Psoas muscle (tissue), 8 donors: ENCODE data around the gene UBE3A. TPM values are rescaled to one million over a fixed set of nuclear protein-coding genes. Genes with fewer than 3 reads are reported as not detected.
"Not testable (repeated sequence)": the region's sequence is repeated elsewhere in the genome, so short reads cannot be mapped to it uniquely, and the experiment has no call there.

Experiments
- ATAC-seq, 4 donors: fragments of 200-7000 bp; cut with Tn5 transposase; one replicate each; pipeline ENCODE4 v1.9.1; 2020; ENCODE audit warnings: moderate library complexity in 3 of 4, mild to moderate bottlenecking in 2 of 4
- DNase-seq, 2 donors: peaks; one replicate each; pipeline ENCODE4 v3.0.0-alpha.2; 2020
- H3K27ac ChIP-seq: fragments of 200-600 bp; one replicate; pipeline ENCODE4 v1.8.0; 2022
- H3K27me3 ChIP-seq, 3 donors: fragments of 200-600 bp in 1 of 3; one replicate each; pipeline versions ENCODE4 v1.6.1 to v1.8.0; 2013 to 2022; ENCODE audit warnings: low read length in 2 of 3, mild to moderate bottlenecking in 2 of 3, moderate library complexity in 1 of 3; ENCODE audit not compliant: insufficient read depth in 3 of 3
- H3K36me3 ChIP-seq, 2 donors: fragments of 200-600 bp in 1 of 2; one replicate each; pipeline versions ENCODE4 v1.6.1 to v1.8.0; 2013 to 2022; ENCODE audit warnings: low read depth in 1 of 2, mild to moderate bottlenecking in 1 of 2, moderate library complexity in 1 of 2; ENCODE audit not compliant: insufficient read depth in 1 of 2
- H3K4me1 ChIP-seq: fragments of 200-600 bp; one replicate; pipeline ENCODE4 v1.8.0; 2022
- H3K4me3 ChIP-seq: fragments of 200-600 bp; one replicate; pipeline ENCODE4 v1.8.0; 2022; ENCODE audit warnings: mild to moderate bottlenecking
- H3K9me3 ChIP-seq: fragments of 200-600 bp; one replicate; pipeline ENCODE4 v1.8.0; 2022
- WGBS, 3 donors: extraction: QIAGEN DNeasy Blood & Tissue Kit; methylation state at CpG; one replicate each; pipeline versions ENCODE4 v1.1.6 to v1.1.7; 2013; 5-methylcytosine and 5-hydroxymethylcytosine counted together
- intact Hi-C, 2 donors: fragments of 100-400 bp; cut with DNase I; formaldehyde crosslinking; loops; one replicate each; pipeline versions ENCODE4 v1.11.0 to v1.14.2; 2022
- polyA plus RNA-seq, 3 donors: library from polyadenylated mRNA; stranded (reverse); fragments of 200-250 nt; gene quantifications; one replicate each; pipeline ENCODE4 v1.2.3, GENCODE V29; 2013
- total RNA-seq, 4 donors: library from RNA; stranded (reverse); fragmentation: NEBNext Ultra II Directional in 2 of 4; extraction: Animal tissue kit (Norgen Biotek cat#: 25700) in 2 of 4; gene quantifications; one replicate each; pipeline versions ENCODE4 v1.2.1 to v1.2.4, GENCODE V29; 2021 to 2023
- TF ChIP-seq, protein P1 (sequence below): fragments of 200-600 bp; IDR thresholded peaks from one replicate; pipeline ENCODE4 v1.8.0; 2022; ENCODE audit warnings: antibody characterized with exemption
- donor health status: healthy with polysubstance abuse.
- donor health status: DM: no; HTN: no; CAD: no; lungs with moderate emphysema.
- donor health status: Bipolar disorder and iron deficiency.
- donor health status: healthy.
- donor health status: DM: yes; HTN: yes; CAD: no.
- donor health status: DM: no; HTN: no; CAD: no.
- donor health status: DM: no; HTN: no; CAD: no.
- donor health status: DM: yes; HTN: yes; CAD: no.

UBE3A gene
- total and polyA plus RNA-seq, 7 donors, result 53.5 to 198 (median 144) TPM

DNA sequence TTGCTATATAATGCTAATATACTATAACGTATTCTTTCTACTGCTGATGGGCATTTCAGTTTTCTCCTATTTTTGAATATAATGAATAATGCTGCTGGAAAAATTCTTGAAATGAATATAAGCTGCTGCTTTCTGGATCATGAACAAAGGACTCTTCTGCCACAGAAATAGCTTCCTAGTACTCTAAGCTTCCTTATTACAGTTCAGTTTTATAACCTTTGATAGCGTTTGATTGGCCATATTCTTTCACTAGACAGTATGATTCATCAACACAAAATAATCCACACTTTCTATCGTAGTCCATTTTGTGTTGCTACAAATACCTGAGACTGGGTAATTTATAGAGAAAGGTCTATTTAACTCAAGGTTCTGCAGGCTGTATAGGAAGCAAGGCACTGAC, 16.4 kb upstream of the UBE3A start:
- intact Hi-C loops, result no loop called here

DNA sequence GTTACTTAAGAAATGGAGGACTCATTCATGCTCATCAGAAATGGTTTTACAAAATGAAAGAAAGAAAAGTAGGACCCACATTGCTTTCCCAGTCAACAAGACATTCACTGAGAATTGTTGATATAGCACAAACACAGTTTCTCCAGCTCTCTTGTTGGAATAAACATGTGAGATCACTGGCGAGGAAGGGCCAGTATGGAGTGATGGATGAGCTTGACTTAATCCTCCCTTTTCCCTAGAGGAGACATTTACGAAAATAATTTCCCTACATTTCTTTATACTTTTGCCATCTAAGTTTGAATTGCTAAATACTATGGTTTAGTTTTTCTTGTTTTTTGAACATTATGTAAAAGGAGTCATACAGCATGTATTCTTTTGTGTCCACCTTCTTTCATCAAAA, 15.9 kb upstream of the UBE3A start:
- TF ChIP-seq, protein P1, sequence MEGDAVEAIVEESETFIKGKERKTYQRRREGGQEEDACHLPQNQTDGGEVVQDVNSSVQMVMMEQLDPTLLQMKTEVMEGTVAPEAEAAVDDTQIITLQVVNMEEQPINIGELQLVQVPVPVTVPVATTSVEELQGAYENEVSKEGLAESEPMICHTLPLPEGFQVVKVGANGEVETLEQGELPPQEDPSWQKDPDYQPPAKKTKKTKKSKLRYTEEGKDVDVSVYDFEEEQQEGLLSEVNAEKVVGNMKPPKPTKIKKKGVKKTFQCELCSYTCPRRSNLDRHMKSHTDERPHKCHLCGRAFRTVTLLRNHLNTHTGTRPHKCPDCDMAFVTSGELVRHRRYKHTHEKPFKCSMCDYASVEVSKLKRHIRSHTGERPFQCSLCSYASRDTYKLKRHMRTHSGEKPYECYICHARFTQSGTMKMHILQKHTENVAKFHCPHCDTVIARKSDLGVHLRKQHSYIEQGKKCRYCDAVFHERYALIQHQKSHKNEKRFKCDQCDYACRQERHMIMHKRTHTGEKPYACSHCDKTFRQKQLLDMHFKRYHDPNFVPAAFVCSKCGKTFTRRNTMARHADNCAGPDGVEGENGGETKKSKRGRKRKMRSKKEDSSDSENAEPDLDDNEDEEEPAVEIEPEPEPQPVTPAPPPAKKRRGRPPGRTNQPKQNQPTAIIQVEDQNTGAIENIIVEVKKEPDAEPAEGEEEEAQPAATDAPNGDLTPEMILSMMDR, result no peak
- Histone ChIP-seq H3K4me3 (no peak overlapping the region), H3K27me3 (no peaks in the 10 kb centered on the region), H3K27ac (no peak overlapping the region), H3K36me3 (no peaks in the 10 kb centered on the region), H3K4me1 (no peaks in the 10 kb centered on the region), H3K9me3 (no peaks in the 10 kb centered on the region)
- no peak for DNase-seq
- intact Hi-C loops, result no loop called here
- no peak for ATAC-seq
- WGBS, 3 donors, result 77 to 89% (median 86%) methylated on average over 2 of the region's 2 CpGs

More for the DNA sequence above, 16.4 kb upstream of the UBE3A start:
- ATAC-seq (no peak), DNase-seq (no peak)
- H3K27ac ChIP-seq, result no peak overlapping the region
- no peaks in the 10 kb centered on the region for H3K27me3 ChIP-seq
- no peaks in the 10 kb centered on the region for H3K9me3 ChIP-seq
- H3K4me1 ChIP-seq, result no peaks in the 10 kb centered on the region
- H3K4me3 ChIP-seq, result no peak overlapping the region
- no peaks in the 10 kb centered on the region for H3K36me3 ChIP-seq
- 85 to 91% (median 89%) methylated on average over 3 of the region's 3 CpGs for WGBS, 3 donors
- TF ChIP-seq, protein P1, result no peak

DNA sequence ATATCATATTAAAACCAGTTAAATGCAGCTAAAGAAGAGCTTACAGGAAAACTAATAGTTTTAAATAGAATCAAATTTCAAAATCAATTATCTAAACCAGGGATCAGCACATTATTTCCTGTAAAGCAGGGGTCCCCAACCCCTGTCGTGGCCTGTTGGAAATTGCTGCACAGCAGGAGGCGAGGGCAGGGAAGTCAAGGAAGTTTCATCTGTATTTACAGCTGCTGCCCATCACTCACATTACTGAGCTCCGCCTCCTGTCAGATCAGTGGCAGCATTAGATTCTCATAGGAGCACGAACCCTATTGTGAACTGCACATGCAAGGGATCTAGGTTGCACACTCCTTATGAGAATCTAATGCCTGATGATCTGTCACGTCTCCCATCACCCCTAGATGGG, 14.4 kb upstream of the UBE3A start:
- H3K36me3 ChIP-seq, H3K9me3 ChIP-seq, ATAC-seq, H3K4me1 ChIP-seq, DNase-seq, intact Hi-C loops, H3K27me3 ChIP-seq, H3K27ac ChIP-seq, H3K4me3 ChIP-seq: not testable (repeated sequence)
- 73 to 76% (median 74%) methylated on average over 5 of the region's 5 CpGs for WGBS, 3 donors

DNA sequence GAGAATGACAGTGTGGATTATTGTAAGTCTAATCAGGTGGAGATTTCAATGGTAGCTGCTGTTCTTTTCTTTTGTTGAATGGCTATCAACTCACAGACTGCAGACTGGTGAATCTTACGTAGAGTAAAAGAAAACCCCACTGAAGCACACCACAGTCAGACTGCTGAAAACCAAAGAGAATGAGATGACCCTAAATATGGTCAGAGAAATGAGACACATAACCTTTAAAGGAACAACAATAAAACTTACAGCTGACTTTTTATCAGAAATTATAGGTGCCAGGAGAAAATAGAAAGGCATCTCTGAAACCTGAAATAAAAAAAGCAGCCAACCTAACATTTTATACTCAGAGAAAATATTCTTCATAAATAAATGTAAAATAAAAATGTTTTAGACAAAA, 12.7 kb upstream of the UBE3A start:
- 95 to 100% (median 100%) methylated on average over 1 of the region's 1 CpG for WGBS, 3 donors
- TF ChIP-seq, protein P1, result no peak
- no peak overlapping the region for H3K4me3 ChIP-seq
- no peak overlapping the region for H3K27ac ChIP-seq
- no peaks in the 10 kb centered on the region for H3K4me1 ChIP-seq
- no peaks in the 10 kb centered on the region for H3K36me3 ChIP-seq
- intact Hi-C loops, result no loop called here
- no peaks in the 10 kb centered on the region for H3K9me3 ChIP-seq
- DNase-seq (no peak), ATAC-seq (no peak)
- no peaks in the 10 kb centered on the region for H3K27me3 ChIP-seq

DNA sequence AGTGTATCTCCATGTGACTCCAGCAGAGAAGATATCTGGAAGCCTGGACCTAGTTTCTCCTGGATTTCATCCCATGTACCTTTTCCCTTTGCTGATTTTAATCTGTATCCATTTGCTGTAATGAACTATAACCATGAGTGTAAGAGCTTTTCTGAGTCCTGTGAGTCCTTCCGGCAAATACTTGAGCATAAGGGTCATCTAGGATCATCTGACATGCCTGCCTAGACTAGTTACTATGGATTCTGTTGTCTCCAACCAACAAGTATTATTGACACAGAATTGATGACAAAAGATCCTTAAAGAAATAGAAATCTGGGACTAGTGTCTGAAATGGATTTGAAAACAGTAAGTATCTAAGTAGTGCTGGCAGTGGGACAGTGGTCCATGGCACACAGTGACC, 11.3 kb upstream of the UBE3A start:
- H3K4me3 ChIP-seq, result no peak overlapping the region
- TF ChIP-seq, protein P1, result no peak
- ATAC-seq (no peak), DNase-seq (no peak)
- H3K4me1 ChIP-seq, result no peaks in the 10 kb centered on the region
- intact Hi-C loops, result no loop called here
- no peaks in the 10 kb centered on the region for H3K9me3 ChIP-seq
- no peaks in the 10 kb centered on the region for H3K27me3 ChIP-seq
- WGBS, 3 donors, result 91 to 100% (median 94%) methylated on average over 1 of the region's 1 CpG
- no peak overlapping the region for H3K27ac ChIP-seq
- no peaks in the 10 kb centered on the region for H3K36me3 ChIP-seq
